CD4-positive, alpha-beta memory T cell (primary cell): ENCODE results near the gene ZNF691. TPM values are rescaled to one million over a fixed set of nuclear protein-coding genes. Genes with fewer than 3 reads are reported as not detected.
A peak's percentile ranks its signal among the peaks of the same experiment; 100 is the strongest.
"Not testable (repeated sequence)": the region's sequence is repeated elsewhere in the genome, so short reads cannot be mapped to it uniquely, and the experiment has no call there.

Experiments
- CTCF ChIA-PET: fragments of 350-600 bp; sonication (Branson Sonifier 250); formaldehyde crosslinking; loops from one replicate; lab custom pipeline; 2021; ENCODE audit warnings: inconsistent platforms; ENCODE audit not compliant: partially characterized antibody; lab: Charles Lee
- POLR2A ChIA-PET: fragments of 350-600 bp; sonication (Branson Sonifier 250); formaldehyde crosslinking; loops from one replicate; lab custom pipeline; 2021; ENCODE audit not compliant: partially characterized antibody; lab: Charles Lee
- DNase-seq, 5 donors: peaks; one replicate each; pipeline versions ENCODE4 v3.0.0 to v3.0.0-alpha.2; 2020 to 2022; ENCODE audit warnings: mixed read lengths in 1 of 5
- H3K27ac ChIP-seq: one replicate; pipeline ENCODE4 v1.7.0; 2013; ENCODE audit warnings: low read depth, low read length
- H3K27me3 ChIP-seq: 2 replicates; pipeline ENCODE4 v1.7.0; 2013; ENCODE audit warnings: mild to moderate bottlenecking, low read length, moderate library complexity; ENCODE audit not compliant: insufficient read depth
- H3K36me3 ChIP-seq: 2 replicates; pipeline ENCODE4 v1.7.0; 2013; ENCODE audit warnings: mild to moderate bottlenecking, low read length, moderate library complexity; ENCODE audit not compliant: insufficient read depth
- H3K4me1 ChIP-seq: 2 replicates; pipeline ENCODE4 v1.7.0; 2013; ENCODE audit warnings: mild to moderate bottlenecking, low read length, moderate library complexity; ENCODE audit not compliant: insufficient read depth
- H3K4me3 ChIP-seq, 2 donors: one replicate each; pipeline ENCODE4 v1.7.0; 2013; ENCODE audit warnings: low read length in 2 of 2, mild to moderate bottlenecking in 1 of 2
- H3K9me3 ChIP-seq, 2 donors: one replicate each; pipeline ENCODE4 v1.7.0; 2013; ENCODE audit warnings: low read length in 2 of 2, control low read depth in 1 of 2; ENCODE audit not compliant: control insufficient read depth in 1 of 2
- H3K27ac Mint-ChIP-seq, 7 donors: one replicate each; pipeline ENCODE4 v1.8.0; 2020 to 2021; ENCODE audit warnings: mixed read lengths in 7 of 7, mild to moderate bottlenecking in 6 of 7, inconsistent platforms in 3 of 7, moderate library complexity in 3 of 7
- H3K27me3 Mint-ChIP-seq, 2 donors: one replicate each; pipeline ENCODE4 v1.8.0; 2020 to 2021; ENCODE audit warnings: mixed read lengths in 2 of 2
- H3K36me3 Mint-ChIP-seq, 2 donors: one replicate each; pipeline ENCODE4 v1.8.0; 2020 to 2021; ENCODE audit warnings: mixed read lengths in 2 of 2, inconsistent platforms in 1 of 2, mild to moderate bottlenecking in 1 of 2
- H3K4me1 Mint-ChIP-seq, 4 donors: one replicate each; pipeline ENCODE4 v1.8.0; 2020 to 2021; ENCODE audit warnings: mixed read lengths in 4 of 4, mild to moderate bottlenecking in 1 of 4
- H3K4me3 Mint-ChIP-seq, 8 donors: one replicate each; pipeline ENCODE4 v1.8.0; 2020 to 2021; ENCODE audit warnings: mixed read lengths in 8 of 8, mild to moderate bottlenecking in 7 of 8, moderate library complexity in 6 of 8, inconsistent platforms in 3 of 8
- H3K9me3 Mint-ChIP-seq, 8 donors: one replicate each; pipeline ENCODE4 v1.8.0; 2020 to 2021; ENCODE audit warnings: mixed read lengths in 8 of 8, mild to moderate bottlenecking in 5 of 8, inconsistent platforms in 3 of 8, moderate library complexity in 1 of 8
- intact Hi-C: fragments of 100-400 bp; cut with micrococcal nuclease; formaldehyde crosslinking; loops from one replicate; pipeline ENCODE4 v1.15.1; 2023
- polyA plus RNA-seq, 2 donors: library from polyadenylated mRNA; unstranded; fragments of 300-500 nt; fragmentation: Illumina TruSeq; gene quantifications; one replicate each; pipeline ENCODE4 v1.2.3, GENCODE V29; 2021
- total RNA-seq, 2 experiments: library from RNA; stranded (reverse); gene quantifications; one replicate each; pipeline ENCODE4 v1.2.3, GENCODE V29; 2021

Gene ZNF691
- total and polyA plus RNA-seq, 4 experiments from 2014 or later: 8.6 to 18.8 (median 13.6) TPM

DNA sequence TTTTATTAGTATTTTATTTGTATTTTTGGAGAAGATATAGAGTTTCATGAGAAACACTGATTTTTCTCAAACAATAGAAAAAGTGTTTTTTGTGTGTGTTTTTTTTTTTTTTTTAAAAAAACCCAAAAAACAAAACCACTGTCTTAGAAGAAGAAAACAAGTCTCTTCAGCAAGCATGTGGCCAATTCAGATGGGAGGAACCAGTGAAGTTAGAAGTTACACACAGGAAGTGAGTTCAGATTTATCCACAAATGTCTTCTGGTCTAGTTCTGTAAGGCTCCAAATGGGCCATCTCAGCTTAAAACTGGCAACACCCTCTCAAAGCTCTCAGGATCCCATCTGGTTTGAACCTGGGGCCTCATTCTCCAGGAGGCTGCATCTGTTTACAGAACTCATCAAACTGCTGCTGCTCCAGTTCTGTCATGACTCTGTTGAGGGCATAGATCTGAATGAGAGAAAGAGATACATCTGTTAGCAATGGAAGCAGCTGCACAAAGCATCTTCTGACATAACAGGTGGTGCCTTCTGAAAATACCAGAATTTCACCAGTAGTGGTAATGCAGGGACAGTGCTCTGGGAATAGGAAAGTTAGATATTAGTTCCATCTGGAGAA, 39.3 kb upstream of the ZNF691 start:
- H3K4me3 Mint-ChIP-seq: no peak overlapping the region
- no peak overlapping the region for H3K4me3 ChIP-seq
- ChIA-PET CTCF (interaction anchor here (0.8 kb wide), 1 partner anchor 39 kb away, joined by 3 read pairs; the partner anchor contains the start of gene ZNF691), POLR2A (interaction anchor here (1.2 to 2.6 kb wide), 3 partner anchors 9 to 40 kb away, joined by 4 to 8 read pairs (median 7); partner anchors contain the start of genes C1orf50, ERMAP, P3H1 and TMEM269)
- peaks cover 12 to 21% of the 10 kb centered on the region in 2 donors for H3K36me3 Mint-ChIP-seq
- no peaks in the 10 kb centered on the region for H3K36me3 ChIP-seq
- no peak overlapping the region for H3K27ac ChIP-seq
- no peaks in the 10 kb centered on the region for H3K9me3 Mint-ChIP-seq
- H3K27me3 ChIP-seq: no peaks in the 10 kb centered on the region
- intact Hi-C loops: no loop called here
- no peaks in the 10 kb centered on the region for H3K27me3 Mint-ChIP-seq
- no peak for DNase-seq
- H3K4me1 ChIP-seq: peaks cover 7% of the 10 kb centered on the region
- peaks cover 3 to 10% (median 7%) of the 10 kb centered on the region in 4 donors for H3K4me1 Mint-ChIP-seq
- H3K27ac Mint-ChIP-seq: peak overlapping the region in 2 of 7 donors; percentile 23 to 64
- no peaks in the 10 kb centered on the region for H3K9me3 ChIP-seq

- H3K9me3 ChIP-seq, CTCF ChIA-PET, H3K27ac Mint-ChIP-seq, H3K27me3 Mint-ChIP-seq, H3K4me3 ChIP-seq, H3K4me3 Mint-ChIP-seq, H3K27ac ChIP-seq, DNase-seq, H3K27me3 ChIP-seq, H3K36me3 ChIP-seq, H3K9me3 Mint-ChIP-seq: not testable (repeated sequence)
- H3K4me1 ChIP-seq: peaks cover 17% of the 10 kb centered on the region
- Mint-ChIP-seq H3K36me3 (peaks cover 3 to 20% of the 10 kb centered on the region in 2 donors), H3K4me1 (peaks cover 19 to 31% (median 26%) of the 10 kb centered on the region in 4 donors)
- intact Hi-C loops: loop anchor here (5.0 to 10.0 kb wide), 3 partner anchors 107 to 360 kb away; partner anchors contain the start of genes CFAP57, EBNA1BP2 and YBX1
- POLR2A ChIA-PET: interaction anchor here (4.2 to 4.3 kb wide), 2 partner anchors 48 to 132 kb away, joined by 24 to 66 read pairs; partner anchors contain the start of genes C1orf50, P3H1 and YBX1
Measured at GRCh38 chr1:42814815-42815214, 31.6 kb upstream of the ZNF691 start.

- Mint-ChIP-seq H3K36me3 (peaks cover 3 to 16% of the 10 kb centered on the region in 2 donors), H3K4me1 (peaks cover 19 to 32% (median 28%) of the 10 kb centered on the region in 4 donors), H3K27me3 (no peaks in the 10 kb centered on the region), H3K4me3 (peak overlapping the region; percentile 82 to 93 (median 86)), H3K9me3 (no peaks in the 10 kb centered on the region), H3K27ac (peak overlapping the region; percentile 86 to 96 (median 94))
- POLR2A ChIA-PET: interaction anchor here (1.0 to 4.3 kb wide), 14 partner anchors 9 to 133 kb away, joined by 3 to 66 read pairs (median 4); partner anchors contain the start of genes C1orf50, P3H1, TMEM269 and YBX1
- H3K27ac ChIP-seq: peak overlapping the region; percentile 87
- DNase-seq: peak in 1 of 5 donors; percentile 39
- no peaks in the 10 kb centered on the region for H3K36me3 ChIP-seq
- peak overlapping the region in 1 of 2 donors; percentile 74 for H3K4me3 ChIP-seq
- H3K9me3 ChIP-seq: no peaks in the 10 kb centered on the region
- CTCF ChIA-PET: interaction anchor here (1.4 to 2.6 kb wide), 3 partner anchors 30 to 49 kb away, joined by 6 to 18 read pairs (median 7); partner anchors contain the start of genes C1orf50, P3H1 and ZNF691
- H3K4me1 ChIP-seq: peaks cover 17% of the 10 kb centered on the region
- intact Hi-C loops: loop anchor here (1.0 to 10.0 kb wide), 6 partner anchors 30 to 481 kb away; partner anchors contain the start of genes CFAP57, EBNA1BP2, FOXJ3 and SLC2A1
- H3K27me3 ChIP-seq: no peaks in the 10 kb centered on the region
Measured at GRCh38 chr1:42815941-42816584, 30.4 kb upstream of the ZNF691 start.

DNA sequence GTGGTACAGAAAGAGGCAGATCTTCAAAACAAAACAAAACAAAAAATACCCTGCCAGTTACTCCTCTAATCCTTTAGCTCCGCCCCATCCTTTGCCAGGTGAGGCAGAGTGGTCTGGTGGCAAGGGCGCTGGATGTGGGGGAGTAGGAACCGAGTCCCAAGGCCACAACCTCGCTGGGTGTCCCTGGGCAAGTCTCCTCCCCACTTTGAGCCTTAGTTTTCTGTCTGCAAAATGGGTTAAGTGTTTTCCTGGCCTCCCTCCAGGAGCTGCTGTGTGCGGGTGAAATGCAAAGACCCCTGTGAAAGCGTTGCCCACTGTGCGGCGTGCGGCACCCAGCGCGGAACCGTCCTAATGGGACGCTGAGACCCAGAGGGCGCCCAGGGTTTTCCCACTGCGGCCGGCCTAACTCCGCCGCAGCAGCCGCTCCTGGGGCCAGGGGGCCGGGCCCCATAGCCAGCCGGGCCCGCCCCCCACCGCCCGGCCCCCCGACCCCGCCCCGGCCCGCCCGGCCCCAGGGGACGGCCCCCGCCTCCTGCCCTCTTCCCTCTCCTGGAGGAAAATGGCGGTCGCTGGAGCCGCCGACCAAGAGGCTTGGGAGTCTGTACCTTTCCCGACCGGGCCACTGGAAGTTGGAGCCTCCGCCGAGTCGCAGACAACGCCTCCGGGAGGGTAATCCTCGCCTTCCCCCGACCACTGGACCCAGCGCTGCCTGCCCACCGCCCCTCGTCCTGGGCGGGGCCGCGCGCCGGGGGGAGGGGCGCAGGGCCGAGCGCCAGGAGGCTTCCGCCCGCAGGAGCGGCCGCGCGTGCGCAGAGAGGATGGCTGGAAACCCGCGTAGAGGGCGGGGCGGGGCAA, 29.6 kb upstream of the ZNF691 start, which contains the start of the genes ERMAP and SVBP:
Gene ERMAP, plus strand, starts transcription at position 538 of the 855 bp plus-strand sequence. CDS start 13,327 bp downstream, outside the sequence.
Gene SVBP, minus strand, starts transcription at position 813 of the 855 bp plus-strand sequence. CDS start 853 bp downstream, outside the sequence.
- H3K27ac ChIP-seq: peak within 1 kb of the TSS; percentile 87
- intact Hi-C loops: loop anchor here (1.0 to 10.0 kb wide), 7 partner anchors 29 to 482 kb away; partner anchors contain the start of genes C1orf50, CFAP57, EBNA1BP2 and FOXJ3
- peaks cover 3 to 13% of the 10 kb centered on the region in 2 donors for H3K36me3 Mint-ChIP-seq
- no peaks in the 10 kb centered on the region for H3K9me3 ChIP-seq
- peak within 1 kb of the TSS; percentile 43 to 74 for H3K4me3 ChIP-seq
- H3K36me3 ChIP-seq: no peaks in the 10 kb centered on the region
- peak within 1 kb of the TSS; percentile 82 to 93 (median 86) for H3K4me3 Mint-ChIP-seq
- peak; percentile 88 to 97 (median 92) for DNase-seq
- no peaks in the 10 kb centered on the region for H3K9me3 Mint-ChIP-seq
- H3K4me1 Mint-ChIP-seq: peaks cover 19 to 32% (median 27%) of the 10 kb centered on the region in 4 donors
- H3K4me1 ChIP-seq: peaks cover 17% of the 10 kb centered on the region
- CTCF ChIA-PET: interaction anchor here (0.9 to 2.6 kb wide), 4 partner anchors 29 to 50 kb away, joined by 3 to 18 read pairs (median 6); partner anchors contain the start of genes C1orf50, P3H1 and ZNF691
- H3K27me3 ChIP-seq: no peaks in the 10 kb centered on the region
- POLR2A ChIA-PET: interaction anchor here (0.7 to 4.3 kb wide), 16 partner anchors 9 to 355 kb away, joined by 3 to 66 read pairs (median 4); partner anchors contain the start of genes C1orf50, CFAP57, EBNA1BP2 and P3H1
- H3K27ac Mint-ChIP-seq: peak within 1 kb of the TSS; percentile 86 to 96 (median 94)
- no peaks in the 10 kb centered on the region for H3K27me3 Mint-ChIP-seq

DNA sequence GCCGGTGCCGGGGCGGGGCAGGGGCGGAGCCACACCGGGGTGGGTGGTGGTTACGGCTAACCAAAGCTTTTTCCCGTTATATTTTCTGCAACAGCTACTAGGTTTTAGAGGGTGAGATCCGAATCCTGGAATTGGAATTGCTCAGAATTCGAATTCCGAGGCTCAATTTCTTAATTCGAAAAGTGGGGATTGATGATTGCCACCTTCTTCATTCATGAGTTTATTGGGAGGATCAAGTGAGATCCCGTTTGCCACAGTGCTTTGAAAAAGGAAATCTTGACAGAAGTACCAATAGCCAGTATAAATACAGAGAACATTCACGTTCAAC, 29.0 kb upstream of the ZNF691 start:
- Histone ChIP-seq H3K27me3 (no peaks in the 10 kb centered on the region), H3K4me1 (peaks cover 17% of the 10 kb centered on the region), H3K36me3 (no peaks in the 10 kb centered on the region), H3K9me3 (no peaks in the 10 kb centered on the region), H3K4me3 (peak overlapping the region; percentile 43 to 74), H3K27ac (peak overlapping the region; percentile 87)
- ChIA-PET CTCF (interaction anchor here (0.9 to 2.6 kb wide), 2 partner anchors 29 to 50 kb away, joined by 3 to 18 read pairs; partner anchors contain the start of genes C1orf50, P3H1 and ZNF691), POLR2A (interaction anchor here (0.7 to 4.3 kb wide), 10 partner anchors 12 to 354 kb away, joined by 3 to 66 read pairs (median 4); partner anchors contain the start of genes C1orf50, CFAP57, EBNA1BP2 and P3H1)
- no peak for DNase-seq
- intact Hi-C loops: loop anchor here (1.0 to 10.0 kb wide), 6 partner anchors 50 to 483 kb away; partner anchors contain the start of genes C1orf50, CFAP57, EBNA1BP2 and FOXJ3
- Mint-ChIP-seq H3K36me3 (peaks cover 3 to 13% of the 10 kb centered on the region in 2 donors), H3K4me3 (peak overlapping the region; percentile 79 to 87 (median 82)), H3K9me3 (no peaks in the 10 kb centered on the region), H3K27ac (peak overlapping the region in 6 of 7 donors; percentile 12 to 88 (median 83)), H3K4me1 (peaks cover 19 to 32% (median 27%) of the 10 kb centered on the region in 4 donors), H3K27me3 (no peaks in the 10 kb centered on the region)

- CTCF ChIA-PET: interaction anchor here (0.9 to 2.6 kb wide), 2 partner anchors 28 to 51 kb away, joined by 3 to 18 read pairs; partner anchors contain the start of genes C1orf50, P3H1 and ZNF691
- no peaks in the 10 kb centered on the region for H3K9me3 Mint-ChIP-seq
- H3K4me3 Mint-ChIP-seq: peak overlapping the region; percentile 25 to 86 (median 64)
Measured at GRCh38 chr1:42817976-42818375, 28.4 kb upstream of the ZNF691 start.

More at GRCh38 chr1:42817976-42818375, 28.4 kb upstream of the ZNF691 start:
- Mint-ChIP-seq H3K4me1 (peaks cover 19 to 32% (median 27%) of the 10 kb centered on the region in 4 donors), H3K36me3 (peaks cover 3 to 13% of the 10 kb centered on the region in 2 donors), H3K27ac (peak overlapping the region in 3 of 7 donors; percentile 18 to 86 (median 76)), H3K27me3 (no peaks in the 10 kb centered on the region)
- Histone ChIP-seq H3K27ac (no peak overlapping the region), H3K27me3 (no peaks in the 10 kb centered on the region), H3K9me3 (no peaks in the 10 kb centered on the region), H3K36me3 (no peaks in the 10 kb centered on the region), H3K4me3 (no peak overlapping the region), H3K4me1 (peaks cover 17% of the 10 kb centered on the region)
- DNase-seq: no peak
- intact Hi-C loops: loop anchor here (1.0 to 10.0 kb wide), 6 partner anchors 51 to 483 kb away; partner anchors contain the start of genes C1orf50, CFAP57, EBNA1BP2 and FOXJ3
- POLR2A ChIA-PET: interaction anchor here (0.8 to 4.3 kb wide), 6 partner anchors 18 to 135 kb away, joined by 3 to 66 read pairs (median 17); partner anchors contain the start of genes C1orf50, P3H1, TMEM269 and YBX1
